Hepatocyte (in vitro differentiated cells): ENCODE data around the gene CLIP3.

Experiments used
- EZH2 ChIP-seq: fragments of 200-600 bp; sonication (generic); IDR thresholded peaks from 2 replicates; pipeline ENCODE4 v1.6.1; 2016; ENCODE audit warnings: antibody characterized with exemption, mild to moderate bottlenecking, borderline replicate concordance
- EZH2phosphoT487 ChIP-seq: fragments of 200-600 bp; sonication (generic); IDR thresholded peaks from one replicate; pipeline ENCODE4 v1.6.1; 2018; ENCODE audit warnings: antibody characterized with exemption, mild to moderate bottlenecking, low read depth, moderate library complexity; ENCODE audit not compliant: unreplicated experiment, severe bottlenecking
- TF ChIP-seq, protein P1 (sequence below): fragments of 200-600 bp; sonication (generic); IDR thresholded peaks from 2 replicates; pipeline ENCODE4 v1.5.1; 2016; ENCODE audit warnings: antibody characterized with exemption, mild to moderate bottlenecking; ENCODE audit not compliant: poor library complexity

DNA sequence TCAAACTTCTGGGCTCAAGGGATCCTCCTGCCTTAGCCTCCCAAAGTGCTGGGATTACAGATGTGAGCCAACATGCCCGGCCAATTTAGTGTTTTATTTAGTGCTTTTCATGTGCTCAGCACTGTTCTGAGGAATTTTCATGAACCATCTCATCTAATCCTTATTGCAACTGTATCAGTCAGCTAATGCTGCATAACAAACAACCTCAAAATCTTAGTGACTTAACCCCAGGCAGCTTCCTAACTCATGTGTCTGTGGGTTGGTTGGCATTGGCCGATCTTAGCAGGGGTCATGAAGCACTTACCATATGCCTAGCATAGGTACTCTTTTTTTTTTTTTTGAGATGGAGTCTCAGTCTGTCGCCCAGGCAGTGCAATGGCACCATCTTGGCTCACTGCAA is 43.8 kb downstream of the CLIP3 start:
- TF ChIP-seq, protein P1, sequence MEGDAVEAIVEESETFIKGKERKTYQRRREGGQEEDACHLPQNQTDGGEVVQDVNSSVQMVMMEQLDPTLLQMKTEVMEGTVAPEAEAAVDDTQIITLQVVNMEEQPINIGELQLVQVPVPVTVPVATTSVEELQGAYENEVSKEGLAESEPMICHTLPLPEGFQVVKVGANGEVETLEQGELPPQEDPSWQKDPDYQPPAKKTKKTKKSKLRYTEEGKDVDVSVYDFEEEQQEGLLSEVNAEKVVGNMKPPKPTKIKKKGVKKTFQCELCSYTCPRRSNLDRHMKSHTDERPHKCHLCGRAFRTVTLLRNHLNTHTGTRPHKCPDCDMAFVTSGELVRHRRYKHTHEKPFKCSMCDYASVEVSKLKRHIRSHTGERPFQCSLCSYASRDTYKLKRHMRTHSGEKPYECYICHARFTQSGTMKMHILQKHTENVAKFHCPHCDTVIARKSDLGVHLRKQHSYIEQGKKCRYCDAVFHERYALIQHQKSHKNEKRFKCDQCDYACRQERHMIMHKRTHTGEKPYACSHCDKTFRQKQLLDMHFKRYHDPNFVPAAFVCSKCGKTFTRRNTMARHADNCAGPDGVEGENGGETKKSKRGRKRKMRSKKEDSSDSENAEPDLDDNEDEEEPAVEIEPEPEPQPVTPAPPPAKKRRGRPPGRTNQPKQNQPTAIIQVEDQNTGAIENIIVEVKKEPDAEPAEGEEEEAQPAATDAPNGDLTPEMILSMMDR, result no peak
- TF ChIP-seq EZH2 (no peak), EZH2phosphoT487 (no peak)
